HEK293T (cell line): ENCODE data around the gene FUZ.

Experiments used
- CTCF ChIA-PET: fragments of 350-600 bp; formaldehyde crosslinking; extraction: SDS; loops from one replicate; lab custom pipeline; 2021; ENCODE audit warnings: antibody characterized with exemption, inconsistent platforms; lab: Yijun Ruan, JAX
- POLR2A ChIA-PET: fragments of 350-600 bp; formaldehyde crosslinking; extraction: SDS; loops from one replicate; lab custom pipeline; 2020; ENCODE audit warnings: antibody characterized with exemption, inconsistent platforms; lab: Yijun Ruan, JAX
- DNase-seq: peaks from one replicate; pipeline ENCODE4 v3.0.0; 2012; ENCODE audit warnings: mixed read lengths; ENCODE audit errors: extremely low spot score
- ARNT ChIP-seq: fragments of 450-650 bp; IDR thresholded peaks from 2 replicates; pipeline ENCODE4 v1.6.1; 2017; ENCODE audit warnings: mild to moderate bottlenecking
- BHLHE40 ChIP-seq: fragments of 450-650 bp; IDR thresholded peaks from 2 replicates; pipeline ENCODE4 v1.6.1; 2016; ENCODE audit warnings: mild to moderate bottlenecking, moderate library complexity, borderline replicate concordance
- CTBP1 ChIP-seq: fragments of 450-650 bp; IDR thresholded peaks from 2 replicates; pipeline ENCODE4 v1.6.1; 2016; ENCODE audit warnings: borderline replicate concordance
- ELF4 ChIP-seq: fragments of 450-650 bp; IDR thresholded peaks from 2 replicates; pipeline ENCODE4 v1.6.1; 2017; ENCODE audit warnings: antibody characterized with exemption
- FOXA1 ChIP-seq: fragments of 450-650 bp; IDR thresholded peaks from 2 replicates; pipeline ENCODE4 v1.6.1; 2016; ENCODE audit warnings: mild to moderate bottlenecking
- FOXK2 ChIP-seq: fragments of 450-650 bp; IDR thresholded peaks from 2 replicates; pipeline ENCODE4 v1.6.1; 2016; ENCODE audit warnings: mild to moderate bottlenecking
- FOXM1 ChIP-seq: fragments of 450-650 bp; IDR thresholded peaks from 2 replicates; pipeline ENCODE4 v1.6.1; 2017; ENCODE audit warnings: mild to moderate bottlenecking, borderline replicate concordance
- HDGF ChIP-seq: fragments of 450-650 bp; IDR thresholded peaks from 2 replicates; pipeline ENCODE4 v1.6.1; 2017; ENCODE audit warnings: antibody characterized with exemption, borderline replicate concordance
- L3MBTL2 ChIP-seq: fragments of 450-650 bp; conservative IDR thresholded peaks from 2 replicates; pipeline ENCODE4 v1.6.1; 2016; ENCODE audit warnings: mild to moderate bottlenecking
- LEF1 ChIP-seq: fragments of 450-650 bp; IDR thresholded peaks from 2 replicates; pipeline ENCODE4 v1.6.1; 2017; ENCODE audit warnings: mild to moderate bottlenecking, borderline replicate concordance
- NFRKB ChIP-seq: fragments of 450-650 bp; IDR thresholded peaks from 2 replicates; pipeline ENCODE4 v1.6.1; 2016; ENCODE audit warnings: mild to moderate bottlenecking, moderate library complexity
- PKNOX1 ChIP-seq: fragments of 450-650 bp; IDR thresholded peaks from 2 replicates; pipeline ENCODE4 v1.6.1; 2016
- SP1 ChIP-seq: fragments of 450-650 bp; IDR thresholded peaks from 2 replicates; pipeline ENCODE4 v1.6.1; 2017
- SUZ12 ChIP-seq: fragments of 450-650 bp; IDR thresholded peaks from 2 replicates; pipeline ENCODE4 v1.6.1; 2016; ENCODE audit warnings: mild to moderate bottlenecking
- TARDBP ChIP-seq: fragments of 450-650 bp; IDR thresholded peaks from 2 replicates; pipeline ENCODE4 v1.6.1; 2016
- ZNF384 ChIP-seq: fragments of 450-650 bp; IDR thresholded peaks from 2 replicates; pipeline ENCODE4 v1.6.1; 2016

Gene FUZ

DNA sequence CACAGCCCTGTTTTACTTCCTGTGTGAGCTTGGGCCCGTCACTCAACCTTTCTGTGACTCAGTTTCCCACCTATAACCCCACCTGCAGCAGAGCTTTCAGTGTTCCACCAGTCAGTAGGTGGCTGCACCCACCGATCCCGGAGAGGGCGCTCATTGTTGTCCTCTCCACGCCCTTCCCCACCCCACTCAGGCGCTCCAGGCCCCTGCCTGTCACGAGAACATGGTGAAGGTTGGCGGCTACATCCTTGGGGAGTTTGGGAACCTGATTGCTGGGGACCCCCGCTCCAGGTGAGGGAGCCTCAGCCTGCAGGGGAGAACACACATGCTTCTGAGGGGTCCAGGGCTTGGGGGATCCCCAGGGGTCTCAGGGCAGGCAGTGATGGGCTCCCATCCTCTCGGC is 12.3 kb downstream of the FUZ start:
- TF ChIP-seq SP1 (no peak), CTBP1 (no peak), SUZ12 (no peak), ARNT (no peak), LEF1 (no peak), TARDBP (no peak), ELF4 (no peak), BHLHE40 (no peak), ZNF384 (no peak), NFRKB (no peak), FOXA1 (no peak), FOXK2 (no peak)
- CTCF ChIA-PET, result interaction anchor here (0.8 kb wide), 1 partner anchor 28 kb away, joined by 4 read pairs; no protein-coding TSS in a partner anchor
- no peak for DNase-seq
- POLR2A ChIA-PET, result interaction anchor here (0.7 to 1.5 kb wide), 2 partner anchors 13 to 50 kb away, joined by 3 to 4 read pairs; partner anchors contain the start of genes FUZ and PTOV1

DNA sequence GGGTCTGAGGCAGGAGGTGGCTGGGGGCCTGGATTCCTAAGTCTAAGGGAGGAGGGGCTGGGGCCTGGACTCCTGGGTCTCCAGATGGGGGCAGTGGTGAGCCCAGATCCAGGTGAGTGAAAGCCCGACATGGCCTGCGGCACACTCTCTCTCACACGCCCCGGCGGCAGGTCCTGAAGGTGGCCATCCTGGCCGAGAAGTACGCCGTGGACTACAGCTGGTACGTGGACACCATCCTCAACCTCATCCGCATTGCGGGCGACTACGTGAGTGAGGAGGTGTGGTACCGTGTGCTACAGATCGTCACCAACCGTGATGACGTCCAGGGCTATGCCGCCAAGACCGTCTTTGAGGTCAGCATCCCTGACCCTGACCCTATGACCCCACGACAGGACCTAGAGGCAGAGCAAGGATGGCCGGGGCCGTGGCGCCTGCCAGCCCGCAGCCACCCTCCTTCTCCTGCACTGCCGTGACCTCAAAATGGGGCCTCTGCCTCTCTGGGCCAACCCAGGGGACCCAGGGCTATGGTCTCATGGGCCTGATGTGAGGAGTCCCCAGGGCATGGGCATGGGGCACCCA is 13.2 kb downstream of the FUZ start:
- TF ChIP-seq ZNF384, result no peak
- TF ChIP-seq LEF1, result no peak
- TF ChIP-seq HDGF, result no peak
- no peak for TF ChIP-seq SP1
- no peak for TF ChIP-seq TARDBP
- TF ChIP-seq CTBP1, result no peak
- no peak for TF ChIP-seq FOXK2
- no peak for TF ChIP-seq ELF4
- no peak for TF ChIP-seq FOXM1
- TF ChIP-seq FOXA1, result no peak
- ChIA-PET POLR2A (no interaction called here), CTCF (interaction anchor here (0.6 kb wide), 1 partner anchor 102 kb away, joined by 3 read pairs; no protein-coding TSS in a partner anchor)
- no peak for DNase-seq

DNA sequence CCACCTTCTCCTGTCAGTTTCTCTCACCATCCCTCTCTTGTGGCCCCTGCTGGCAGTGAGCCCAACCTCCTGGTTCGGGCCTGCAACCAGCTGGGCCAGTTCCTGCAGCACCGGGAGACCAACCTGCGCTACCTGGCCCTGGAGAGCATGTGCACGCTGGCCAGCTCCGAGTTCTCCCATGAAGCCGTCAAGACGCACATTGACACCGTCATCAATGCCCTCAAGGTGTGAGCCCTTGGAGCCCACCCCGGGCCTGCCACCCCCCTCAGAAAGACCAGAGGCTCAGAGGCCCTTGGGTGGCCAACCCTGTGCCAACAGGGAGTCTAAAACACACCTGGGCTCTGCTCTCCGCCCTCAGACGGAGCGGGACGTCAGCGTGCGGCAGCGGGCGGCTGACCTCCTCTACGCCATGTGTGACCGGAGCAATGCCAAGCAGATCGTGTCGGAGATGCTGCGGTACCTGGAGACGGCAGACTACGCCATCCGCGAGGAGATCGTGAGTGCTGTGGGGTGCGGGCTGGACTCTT is 13.8 kb downstream of the FUZ start:
- TF ChIP-seq ZNF384, result no peak
- no peak for TF ChIP-seq ARNT
- no peak for TF ChIP-seq SUZ12
- TF ChIP-seq CTBP1, result no peak
- TF ChIP-seq BHLHE40, result no peak
- no peak for TF ChIP-seq SP1
- TF ChIP-seq FOXM1, result no peak
- no peak for DNase-seq
- CTCF ChIA-PET, result interaction anchor here (0.6 kb wide), 1 partner anchor 102 kb away, joined by 3 read pairs; no protein-coding TSS in a partner anchor
- POLR2A ChIA-PET, result no interaction called here

DNA sequence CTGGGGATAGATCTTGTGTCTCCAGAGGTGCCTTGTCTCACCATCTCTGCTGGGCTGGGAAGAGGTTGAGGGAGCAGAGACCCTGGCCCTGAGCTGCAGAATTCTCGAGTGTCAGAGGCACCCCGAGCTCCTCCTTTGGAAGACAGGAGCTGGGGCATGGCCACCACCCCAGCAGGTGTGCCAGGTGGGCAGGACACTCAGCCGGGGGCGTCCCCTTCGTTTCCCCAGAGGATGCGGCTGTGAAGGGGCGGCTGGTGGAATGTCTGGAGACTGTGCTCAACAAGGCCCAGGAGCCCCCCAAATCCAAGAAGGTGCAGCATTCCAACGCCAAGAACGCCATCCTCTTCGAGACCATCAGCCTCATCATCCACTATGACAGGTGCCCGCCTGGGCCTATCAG is 14.5 kb downstream of the FUZ start:
- CTCF ChIA-PET, result no interaction called here
- POLR2A ChIA-PET, result no interaction called here
- TF ChIP-seq L3MBTL2, result no peak
- DNase-seq, result no peak

DNA sequence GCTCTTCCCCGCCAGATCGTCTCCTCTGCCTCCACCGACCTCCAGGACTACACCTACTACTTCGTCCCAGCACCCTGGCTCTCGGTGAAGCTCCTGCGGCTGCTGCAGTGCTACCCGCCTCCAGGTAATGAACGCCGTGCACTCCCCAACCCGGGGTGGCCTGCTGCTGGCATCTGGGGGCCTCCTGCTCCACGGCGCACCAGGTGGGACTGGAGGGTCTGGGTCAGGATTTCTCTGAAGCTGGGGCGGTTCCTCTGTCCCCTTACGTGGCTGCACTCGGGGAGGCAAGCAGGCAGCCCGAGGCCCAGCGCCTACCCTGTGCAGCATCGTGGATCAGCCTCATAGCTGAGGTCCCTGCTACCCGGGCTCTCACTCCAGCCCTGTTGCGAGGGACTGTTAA is 17.5 kb downstream of the FUZ start:
- CTCF ChIA-PET, result no interaction called here
- POLR2A ChIA-PET, result no interaction called here
- TF ChIP-seq BHLHE40, result no peak
- no peak for TF ChIP-seq CTBP1
- no peak for TF ChIP-seq FOXK2
- no peak for TF ChIP-seq NFRKB
- no peak for TF ChIP-seq ELF4
- TF ChIP-seq FOXA1, result no peak
- no peak for TF ChIP-seq SP1
- no peak for TF ChIP-seq FOXM1
- TF ChIP-seq ZNF384, result no peak
- no peak for TF ChIP-seq LEF1
- no peak for TF ChIP-seq PKNOX1
- no peak for TF ChIP-seq ARNT
- no peak for TF ChIP-seq L3MBTL2
- DNase-seq, result no peak

DNA sequence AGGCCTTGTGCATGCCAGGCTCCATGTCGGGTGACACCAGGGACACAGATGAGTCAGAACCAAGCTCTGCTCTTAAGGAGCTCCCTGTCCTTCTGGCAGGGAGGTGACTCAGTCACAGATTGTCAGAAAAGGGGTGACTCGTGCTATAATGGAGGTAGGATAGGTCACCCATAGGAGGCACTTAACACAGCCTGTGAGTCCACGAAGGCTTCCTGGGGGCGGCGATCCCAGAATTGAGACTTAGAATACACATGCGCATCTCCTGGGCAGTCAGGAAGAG is 19.6 kb downstream of the FUZ start:
- TF ChIP-seq PKNOX1 (no peak), ARNT (no peak), L3MBTL2 (no peak), LEF1 (no peak), ZNF384 (no peak), NFRKB (no peak), TARDBP (no peak), SP1 (no peak), FOXA1 (no peak), FOXK2 (no peak), CTBP1 (no peak), BHLHE40 (no peak), SUZ12 (no peak), FOXM1 (no peak)
- no peak for DNase-seq
- ChIA-PET POLR2A (interaction anchor here (1.6 kb wide), 1 partner anchor 17 kb away, joined by 3 read pairs; no protein-coding TSS in a partner anchor), CTCF (no interaction called here)

GRCh38 chr19:49792829-49793560 is 20.1 kb downstream of the FUZ start:
- DNase-seq, result no peak
- ChIA-PET POLR2A (interaction anchor here (1.6 kb wide), 1 partner anchor 17 kb away, joined by 3 read pairs; no protein-coding TSS in a partner anchor), CTCF (no interaction called here)
- TF ChIP-seq SP1 (no peak), FOXM1 (no peak), FOXA1 (no peak), BHLHE40 (no peak), FOXK2 (no peak)
